MCF 10A (cell line): Measurements from ENCODE around the gene PHF11. TPM values are rescaled to one million over a fixed set of nuclear protein-coding genes. Genes with fewer than 3 reads are reported as not detected.
A peak's percentile ranks its signal among the peaks of the same experiment; 100 is the strongest.

Experiments used
- BruUV-seq: library from RNA; stranded (reverse); fragments of 400-500 nt; replicated peaks from 2 replicates; lab custom pipeline; 2021; lab: Mats Ljungman, UMichigan
- CTCF ChIA-PET: fragments of 300-600 bp; sonication (Branson Sonifier 250); formaldehyde crosslinking; extraction: SDS; loops from one replicate; lab custom pipeline; 2021; ENCODE audit warnings: antibody characterized with exemption, inconsistent platforms; lab: Yijun Ruan, JAX
- POLR2A ChIA-PET: fragments of 300-600, 350-650 bp; sonication (Branson Sonifier 250); formaldehyde crosslinking; extraction: SDS; loops from one replicate; lab custom pipeline; 2020; ENCODE audit warnings: antibody characterized with exemption, inconsistent platforms; lab: Yijun Ruan, JAX
- DNase-seq: peaks from one replicate; pipeline ENCODE4 v3.0.0-alpha.2; 2018; ENCODE audit not compliant: unreplicated experiment
- H3K27ac Mint-ChIP-seq: one replicate; pipeline ENCODE4 v1.8.0; 2022; ENCODE audit warnings: mild to moderate bottlenecking, low read depth, mixed read lengths; ENCODE audit not compliant: unreplicated experiment
- H3K27me3 Mint-ChIP-seq: one replicate; pipeline ENCODE4 v1.8.0; 2022; ENCODE audit warnings: mixed read lengths; ENCODE audit not compliant: insufficient read depth, unreplicated experiment
- H3K36me3 Mint-ChIP-seq: one replicate; pipeline ENCODE4 v1.8.0; 2022; ENCODE audit warnings: mild to moderate bottlenecking, moderate library complexity, mixed read lengths; ENCODE audit not compliant: insufficient read depth, unreplicated experiment
- H3K4me1 Mint-ChIP-seq: one replicate; pipeline ENCODE4 v1.8.0; 2022; ENCODE audit warnings: mixed read lengths; ENCODE audit not compliant: insufficient read depth, unreplicated experiment
- H3K4me3 Mint-ChIP-seq: one replicate; pipeline ENCODE4 v1.8.0; 2022; ENCODE audit warnings: mild to moderate bottlenecking, moderate library complexity, mixed read lengths; ENCODE audit not compliant: unreplicated experiment
- H3K9me3 Mint-ChIP-seq: one replicate; pipeline ENCODE4 v1.8.0; 2022; ENCODE audit warnings: mixed read lengths; ENCODE audit not compliant: unreplicated experiment
- intact Hi-C: fragments of 100-400 bp; cut with micrococcal nuclease; formaldehyde crosslinking; loops from 2 replicates; pipeline ENCODE4 v1.14.1; 2022
- total RNA-seq: library from RNA; stranded (reverse); gene quantifications from 2 replicates; pipeline ENCODE4 v1.2.3, GENCODE V29; 2022
- TF ChIP-seq, protein P1 (sequence below): fragments of 200-600 bp; IDR thresholded peaks from one replicate; pipeline ENCODE4 v1.8.0; 2022; ENCODE audit warnings: antibody characterized with exemption, mild to moderate bottlenecking; ENCODE audit not compliant: unreplicated experiment

PHF11 gene
- total RNA-seq, 1 experiment from 2014 or later, result 17.9 TPM

GRCh38 chr13:49567491-49567890 lies 71.7 kb downstream of the PHF11 start:
- no peak for DNase-seq
- Mint-ChIP-seq H3K27ac (no peak overlapping the region), H3K4me1 (peaks cover 22% of the 10 kb centered on the region), H3K4me3 (no peak overlapping the region), H3K27me3 (no peaks in the 10 kb centered on the region), H3K36me3 (peaks cover 23% of the 10 kb centered on the region), H3K9me3 (no peaks in the 10 kb centered on the region)
- intact Hi-C loops, result no loop called here
- ChIA-PET CTCF (no interaction called here), POLR2A (no interaction called here)
- TF ChIP-seq, protein P1, sequence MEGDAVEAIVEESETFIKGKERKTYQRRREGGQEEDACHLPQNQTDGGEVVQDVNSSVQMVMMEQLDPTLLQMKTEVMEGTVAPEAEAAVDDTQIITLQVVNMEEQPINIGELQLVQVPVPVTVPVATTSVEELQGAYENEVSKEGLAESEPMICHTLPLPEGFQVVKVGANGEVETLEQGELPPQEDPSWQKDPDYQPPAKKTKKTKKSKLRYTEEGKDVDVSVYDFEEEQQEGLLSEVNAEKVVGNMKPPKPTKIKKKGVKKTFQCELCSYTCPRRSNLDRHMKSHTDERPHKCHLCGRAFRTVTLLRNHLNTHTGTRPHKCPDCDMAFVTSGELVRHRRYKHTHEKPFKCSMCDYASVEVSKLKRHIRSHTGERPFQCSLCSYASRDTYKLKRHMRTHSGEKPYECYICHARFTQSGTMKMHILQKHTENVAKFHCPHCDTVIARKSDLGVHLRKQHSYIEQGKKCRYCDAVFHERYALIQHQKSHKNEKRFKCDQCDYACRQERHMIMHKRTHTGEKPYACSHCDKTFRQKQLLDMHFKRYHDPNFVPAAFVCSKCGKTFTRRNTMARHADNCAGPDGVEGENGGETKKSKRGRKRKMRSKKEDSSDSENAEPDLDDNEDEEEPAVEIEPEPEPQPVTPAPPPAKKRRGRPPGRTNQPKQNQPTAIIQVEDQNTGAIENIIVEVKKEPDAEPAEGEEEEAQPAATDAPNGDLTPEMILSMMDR, result no peak
- BruUV-seq, result no TSS peak

- H3K9me3 Mint-ChIP-seq, result no peaks in the 10 kb centered on the region
- H3K4me1 Mint-ChIP-seq, result peaks cover 22% of the 10 kb centered on the region
- no peaks in the 10 kb centered on the region for H3K27me3 Mint-ChIP-seq
- intact Hi-C loops, result no loop called here
- H3K36me3 Mint-ChIP-seq, result peaks cover 15% of the 10 kb centered on the region
- CTCF ChIA-PET, result interaction anchor here (0.6 to 1.7 kb wide), 3 partner anchors 15 to 241 kb away, joined by 3 to 6 read pairs (median 5); partner anchors contain the start of gene RCBTB1
- DNase-seq, result peak; percentile 72
- BruUV-seq, result no TSS peak
- TF ChIP-seq, protein P1, result no peak
- H3K4me3 Mint-ChIP-seq, result no peak overlapping the region
- peak overlapping the region; percentile 46 for H3K27ac Mint-ChIP-seq
- POLR2A ChIA-PET, result interaction anchor here (0.9 to 2.0 kb wide), 6 partner anchors 10 to 323 kb away, joined by 3 to 20 read pairs (median 4); partner anchors contain the start of genes CDADC1, RCBTB1 and SETDB2
Observed at GRCh38 chr13:49569993-49570689, 74.4 kb downstream of the PHF11 start.

GRCh38 chr13:49571299-49572240 lies 75.8 kb downstream of the PHF11 start:
- CTCF ChIA-PET, result interaction anchor here (0.6 kb wide), 1 partner anchor 265 kb away, joined by 4 read pairs; no protein-coding TSS in a partner anchor
- DNase-seq, result no peak
- Mint-ChIP-seq H3K4me1 (peaks cover 22% of the 10 kb centered on the region), H3K27me3 (no peaks in the 10 kb centered on the region), H3K36me3 (peaks cover 16% of the 10 kb centered on the region), H3K4me3 (no peak overlapping the region), H3K9me3 (no peaks in the 10 kb centered on the region), H3K27ac (no peak overlapping the region)
- intact Hi-C loops, result no loop called here
- BruUV-seq, result no TSS peak
- TF ChIP-seq, protein P1, result no peak
- POLR2A ChIA-PET, result interaction anchor here (1.6 to 2.0 kb wide), 2 partner anchors 11 to 13 kb away, joined by 6 to 20 read pairs; partner anchors contain the start of gene RCBTB1

Other genes starting within 250 kb of the PHF11 start
- gene CDADC1, start 248.0 kb upstream of the PHF11 start, total RNA-seq, result 8.0 and 9.4 TPM in 2 replicates
- 6.2 and 11.1 TPM in 2 replicates for gene CAB39L, start 51.9 kb upstream of the PHF11 start, total RNA-seq
- gene SETDB2, start 51.7 kb upstream of the PHF11 start, total RNA-seq, result 6.1 and 7.3 TPM in 2 replicates
- gene RCBTB1, start 89.6 kb downstream of the PHF11 start, total RNA-seq, result 16.8 and 17.9 TPM in 2 replicates
- gene ARL11, start 132.6 kb downstream of the PHF11 start, total RNA-seq, result not detected in 2 replicates
- 90.1 and 121 TPM in 2 replicates for gene EBPL, start 195.5 kb downstream of the PHF11 start, total RNA-seq